ENCODE results near the gene FBN1. TPM values are rescaled to one million over a fixed set of nuclear protein-coding genes. Genes with fewer than 3 reads are reported as not detected.
A peak's percentile ranks its signal among the peaks of the same experiment; 100 is the strongest.

Gene FBN1
- total and polyA plus RNA-seq, 8 donors, result 1.5 to 35.2 (median 5.2) TPM

DNA sequence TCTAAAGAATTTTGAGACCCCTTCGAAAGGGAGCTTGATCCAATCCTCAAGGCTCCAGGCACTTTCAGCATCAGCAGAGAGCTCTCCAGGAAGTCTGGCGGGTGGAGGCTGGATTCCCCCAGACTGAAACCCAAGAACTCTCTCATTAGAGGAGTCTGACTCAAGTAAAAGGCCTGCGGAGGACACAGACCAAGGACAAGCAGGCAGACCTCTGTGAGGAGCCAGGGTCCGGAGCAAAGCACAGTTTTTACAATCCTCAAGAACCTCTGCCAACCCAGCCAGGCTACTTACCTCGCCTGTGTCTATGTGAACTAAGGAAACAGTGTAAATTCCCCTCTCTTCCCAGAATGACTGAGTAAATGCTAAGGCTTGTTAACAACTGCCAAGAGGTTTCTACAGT is 86.2 kb downstream of the FBN1 start:
- intact Hi-C loops (cut with DNase I), result no loop called here
- FAIRE-seq (no peak), DNase-seq (no peak), ATAC-seq (peak in 2 of 4 donors; percentile 50 to 52)
- Histone ChIP-seq H3K9me3 (no peaks in the 10 kb centered on the region), H3K4me1 (no peaks in the 10 kb centered on the region), H3K27me3 (no peaks in the 10 kb centered on the region), H3K36me3 (no peaks in the 10 kb centered on the region), H3K4me3 (no peak overlapping the region), H3K27ac (no peak overlapping the region)
- 67% methylated on average over 5 of the region's 5 CpGs for WGBS, 2 donors
- TF ChIP-seq CTCF (IDR thresholded peaks at IDR 0.05), result no peak

GRCh38 chr15:48558226-48558625 is 87.3 kb downstream of the FBN1 start:
- Histone ChIP-seq H3K27ac (no peak overlapping the region), H3K9me3 (no peaks in the 10 kb centered on the region), H3K36me3 (no peaks in the 10 kb centered on the region), H3K4me1 (no peaks in the 10 kb centered on the region), H3K27me3 (no peaks in the 10 kb centered on the region), H3K4me3 (no peak overlapping the region)
- FAIRE-seq (no peak), ATAC-seq (no peak), DNase-seq (no peak)
- no peak for TF ChIP-seq CTCF (IDR thresholded peaks at IDR 0.05)
- intact Hi-C loops (cut with DNase I), result no loop called here

GRCh38 chr15:48557335-48557734 is 88.2 kb downstream of the FBN1 start:
- H3K4me1 ChIP-seq, result no peaks in the 10 kb centered on the region
- FAIRE-seq (no peak), ATAC-seq (peak in 3 of 4 donors; percentile 37 to 74 (median 60)), DNase-seq (peak in 3 of 6 donors; percentile 23 to 35 (median 31))
- no peaks in the 10 kb centered on the region for H3K27me3 ChIP-seq
- TF ChIP-seq CTCF (IDR thresholded peaks at IDR 0.05), result no peak
- H3K36me3 ChIP-seq, result no peaks in the 10 kb centered on the region
- intact Hi-C loops (cut with DNase I), result no loop called here
- H3K9me3 ChIP-seq, result no peaks in the 10 kb centered on the region
- 39 to 46% methylated on average over 8 of the region's 8 CpGs for WGBS, 2 donors
- H3K4me3 ChIP-seq, result no peak overlapping the region
- no peak overlapping the region for H3K27ac ChIP-seq

DNA sequence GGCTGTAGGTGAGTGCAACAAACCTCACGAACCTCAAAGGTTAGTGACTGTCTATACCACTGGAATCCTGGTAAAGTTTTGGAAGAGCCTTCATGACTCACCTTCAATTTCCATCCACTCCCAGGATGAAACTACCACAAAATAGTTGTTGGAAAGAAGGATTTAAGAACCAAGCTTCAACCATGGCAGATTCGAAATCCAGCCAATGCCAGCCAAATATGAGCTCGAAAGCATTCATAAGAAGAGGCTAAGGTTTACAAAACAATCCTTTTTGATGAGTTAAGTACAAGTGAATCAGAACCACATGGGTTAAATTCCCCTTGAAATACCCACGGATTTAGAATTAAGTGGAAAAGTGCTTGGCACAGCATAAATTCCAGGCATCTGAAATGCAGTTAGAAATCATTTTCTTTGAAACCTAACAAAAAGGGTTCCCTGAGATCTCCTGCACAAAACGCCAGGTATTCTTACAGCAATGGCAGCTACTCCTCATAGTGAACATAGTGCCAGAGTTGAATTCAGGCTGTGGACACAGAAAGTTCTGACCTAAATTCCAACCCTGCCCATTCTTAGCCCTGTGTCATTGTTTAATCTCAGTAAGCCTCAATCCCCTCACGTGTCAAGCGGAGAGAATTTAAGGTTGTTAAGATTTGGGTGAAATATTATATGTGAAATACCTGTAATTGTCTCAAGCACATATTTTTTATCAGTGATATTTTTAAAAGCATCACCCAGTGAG is 89.2 kb downstream of the FBN1 start:
- H3K4me1 ChIP-seq, result no peaks in the 10 kb centered on the region
- DNase-seq, result no peak
- no peak overlapping the region for H3K27ac ChIP-seq
- no peak for FAIRE-seq
- no peaks in the 10 kb centered on the region for H3K36me3 ChIP-seq
- H3K9me3 ChIP-seq, result no peaks in the 10 kb centered on the region
- no peak for TF ChIP-seq CTCF (IDR thresholded peaks at IDR 0.05)
- H3K4me3 ChIP-seq, result no peak overlapping the region
- WGBS, 2 donors, result 79% methylated on average over 7 of the region's 7 CpGs
- no peaks in the 10 kb centered on the region for H3K27me3 ChIP-seq
- ATAC-seq, result no peak
- intact Hi-C loops (cut with DNase I), result no loop called here

DNA sequence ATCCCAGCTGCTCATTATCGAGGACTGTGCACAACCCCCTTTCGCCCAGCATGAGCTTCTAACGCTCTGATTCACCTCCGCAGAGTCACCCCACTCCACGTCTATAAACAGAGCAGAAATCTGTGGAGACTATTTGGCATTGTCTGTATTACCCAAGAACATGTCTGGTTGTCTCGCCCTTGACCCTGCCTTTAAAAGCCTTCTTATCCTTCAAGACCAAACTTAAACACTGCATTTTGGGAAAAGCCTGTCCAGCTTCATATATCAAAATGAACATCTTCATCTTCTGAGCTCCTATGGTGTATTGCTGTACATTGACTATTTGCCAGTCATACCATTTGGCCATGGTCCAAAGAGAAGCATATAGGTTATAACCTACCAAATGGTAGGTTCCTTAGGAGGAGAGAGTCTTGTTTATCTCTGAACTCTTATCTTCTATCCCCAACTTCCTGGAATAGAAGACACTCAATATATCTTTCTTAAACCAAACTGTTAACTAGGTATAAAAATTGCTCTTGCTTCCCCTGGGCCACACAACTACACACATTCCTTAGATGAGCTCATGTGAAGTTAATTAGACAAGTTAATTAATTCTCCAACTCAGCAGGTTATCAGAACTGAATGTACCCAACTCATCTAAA is 90.1 kb downstream of the FBN1 start:
- intact Hi-C loops (cut with DNase I), result no loop called here
- no peak overlapping the region for H3K27ac ChIP-seq
- no peaks in the 10 kb centered on the region for H3K4me1 ChIP-seq
- ATAC-seq (no peak), FAIRE-seq (no peak), DNase-seq (no peak)
- H3K4me3 ChIP-seq, result no peak overlapping the region
- no peaks in the 10 kb centered on the region for H3K27me3 ChIP-seq
- WGBS, 2 donors, result 85 to 88% methylated on average over 6 of the region's 6 CpGs
- no peak for TF ChIP-seq CTCF (IDR thresholded peaks at IDR 0.05)
- no peaks in the 10 kb centered on the region for H3K9me3 ChIP-seq
- no peaks in the 10 kb centered on the region for H3K36me3 ChIP-seq

Data from pancreas (tissue), 10 donors.